ENCODE data around the gene BFSP2.
"Not testable (repeated sequence)": the region's sequence is repeated elsewhere in the genome, so short reads cannot be mapped to it uniquely, and the experiment has no call there.

The BFSP2 gene

GRCh38 chr3:133520286-133520685, 120.4 kb downstream of the BFSP2 start:
- ATAC-seq, result no peak
- no peak for DNase-seq

- DNase-seq, ATAC-seq: not testable (repeated sequence)
Measured at GRCh38 chr3:133520938-133521337, 121.1 kb downstream of the BFSP2 start.

- no peak for ATAC-seq
Measured at GRCh38 chr3:133521946-133522345, 122.1 kb downstream of the BFSP2 start.

GRCh38 chr3:133523758-133524157, 123.9 kb downstream of the BFSP2 start:
- not testable (repeated sequence) for ATAC-seq, DNase-seq

More at GRCh38 chr3:133521946-133522345, 122.1 kb downstream of the BFSP2 start:
- DNase-seq, result no peak

Data from stimulated activated naive CD8-positive, alpha-beta T cell treated with anti-CD3 and anti-CD28 coated beads, Interleukin-15, Interleukin-2, amounts not matched to agents 100 U/mL and 50 U/mL, for 24 hours (primary cell).